SK-N-SH treated with all-trans-retinoic acid at 6 μM for 48 hours (cell line): ENCODE data around the gene DOCK9.

Experiments used
- ATAC-seq: fragments of 200-7000 bp; cut with Tn5 transposase; 3 replicates; pipeline ENCODE4 v1.9.1; 2020; ENCODE audit warnings: mild to moderate bottlenecking, moderate library complexity
- ARNTL ChIP-seq: fragments of 450-650 bp; formaldehyde crosslinking; IDR thresholded peaks from 2 replicates; pipeline ENCODE4 v1.5.0; 2020; ENCODE audit warnings: low read depth, mild to moderate bottlenecking, moderate library complexity, borderline replicate concordance
- CREB5 ChIP-seq: fragments of 250-450 bp; sonication (Bioruptor Pico); IDR thresholded peaks from 2 replicates; pipeline ENCODE4 v1.5.1; 2020; ENCODE audit warnings: low read depth, mild to moderate bottlenecking, moderate library complexity
- CSDC2 ChIP-seq: fragments of 250-450 bp; sonication (Bioruptor Pico); IDR thresholded peaks from 2 replicates; pipeline ENCODE4 v1.5.0; 2020; ENCODE audit warnings: mild to moderate bottlenecking, moderate library complexity
- CSRNP3 ChIP-seq: fragments of 250-450 bp; sonication (Bioruptor Pico); IDR thresholded peaks from 2 replicates; pipeline ENCODE4 v1.5.1; 2021; ENCODE audit warnings: mild to moderate bottlenecking, moderate library complexity
- ESRRG ChIP-seq: fragments of 250-450 bp; sonication (Bioruptor Pico); IDR thresholded peaks from 2 replicates; pipeline ENCODE4 v1.6.1; 2021; ENCODE audit warnings: mild to moderate bottlenecking
- GLIS3 ChIP-seq: fragments of 250-450 bp; sonication (Bioruptor Pico); IDR thresholded peaks from 2 replicates; pipeline ENCODE4 v1.5.0; 2020; ENCODE audit warnings: mild to moderate bottlenecking, moderate library complexity
- OSR1 ChIP-seq: fragments of 250-450 bp; sonication (Bioruptor Pico); IDR thresholded peaks from 2 replicates; pipeline ENCODE4 v1.8.0; 2022; ENCODE audit warnings: moderate library complexity, mild to moderate bottlenecking, inconsistent platforms
- PATZ1 ChIP-seq: fragments of 250-450 bp; sonication (Bioruptor Pico); IDR thresholded peaks from 2 replicates; pipeline ENCODE4 v1.8.0; 2020; ENCODE audit warnings: mild to moderate bottlenecking, moderate library complexity, borderline replicate concordance
- POU6F1 ChIP-seq: fragments of 250-450 bp; sonication (Bioruptor Pico); IDR thresholded peaks from 2 replicates; pipeline ENCODE4 v1.8.0; 2021; ENCODE audit warnings: low read depth, mild to moderate bottlenecking, moderate library complexity, borderline replicate concordance
- PPARA ChIP-seq: fragments of 250-450 bp; sonication (Bioruptor Pico); IDR thresholded peaks from 2 replicates; pipeline ENCODE4 v1.5.0; 2020; ENCODE audit warnings: mild to moderate bottlenecking, borderline replicate concordance
- RARB ChIP-seq: fragments of 250-450 bp; sonication (Bioruptor Pico); IDR thresholded peaks from 2 replicates; pipeline ENCODE4 v1.8.0; 2021; ENCODE audit warnings: mild to moderate bottlenecking, moderate library complexity
- SNAI2 ChIP-seq: fragments of 250-450 bp; sonication (Bioruptor Pico); IDR thresholded peaks from 2 replicates; pipeline ENCODE4 v1.5.0; 2020; ENCODE audit warnings: mild to moderate bottlenecking, moderate library complexity
- TCF4 ChIP-seq: fragments of 250-450 bp; sonication (Bioruptor Pico); IDR thresholded peaks from 2 replicates; pipeline ENCODE4 v1.8.0; 2021; ENCODE audit warnings: mild to moderate bottlenecking, moderate library complexity, borderline replicate concordance
- TOX ChIP-seq: fragments of 250-450 bp; sonication (Bioruptor Pico); IDR thresholded peaks from 2 replicates; pipeline ENCODE4 v1.8.0; 2021; ENCODE audit warnings: mild to moderate bottlenecking, moderate library complexity, borderline replicate concordance
- ZFP3 ChIP-seq: fragments of 250-450 bp; sonication (Bioruptor Pico); IDR thresholded peaks from 2 replicates; pipeline ENCODE4 v1.5.0; 2020; ENCODE audit warnings: mild to moderate bottlenecking, moderate library complexity
- ZFP30 ChIP-seq: fragments of 450-650 bp; formaldehyde crosslinking; IDR thresholded peaks from 2 replicates; pipeline ENCODE4 v1.5.0; 2022; ENCODE audit warnings: mild to moderate bottlenecking, moderate library complexity
- ZNF565 ChIP-seq: fragments of 450-650 bp; formaldehyde crosslinking; conservative IDR thresholded peaks from 2 replicates; pipeline ENCODE4 v1.5.0; 2020; ENCODE audit warnings: low read depth, mild to moderate bottlenecking, moderate library complexity
- ZNF70 ChIP-seq: fragments of 450-650 bp; formaldehyde crosslinking; IDR thresholded peaks from 2 replicates; pipeline ENCODE4 v1.5.0; 2020; ENCODE audit warnings: mild to moderate bottlenecking, moderate library complexity
- ZNF8 ChIP-seq: fragments of 450-650 bp; formaldehyde crosslinking; IDR thresholded peaks from 2 replicates; pipeline ENCODE4 v1.5.0; 2020; ENCODE audit warnings: mild to moderate bottlenecking, moderate library complexity
- TF ChIP-seq, protein P1 (sequence below): fragments of 250-450 bp; sonication (Bioruptor Pico); IDR thresholded peaks from 2 replicates; pipeline ENCODE4 v1.5.0; 2020; ENCODE audit warnings: mild to moderate bottlenecking, moderate library complexity

The DOCK9 gene

DNA sequence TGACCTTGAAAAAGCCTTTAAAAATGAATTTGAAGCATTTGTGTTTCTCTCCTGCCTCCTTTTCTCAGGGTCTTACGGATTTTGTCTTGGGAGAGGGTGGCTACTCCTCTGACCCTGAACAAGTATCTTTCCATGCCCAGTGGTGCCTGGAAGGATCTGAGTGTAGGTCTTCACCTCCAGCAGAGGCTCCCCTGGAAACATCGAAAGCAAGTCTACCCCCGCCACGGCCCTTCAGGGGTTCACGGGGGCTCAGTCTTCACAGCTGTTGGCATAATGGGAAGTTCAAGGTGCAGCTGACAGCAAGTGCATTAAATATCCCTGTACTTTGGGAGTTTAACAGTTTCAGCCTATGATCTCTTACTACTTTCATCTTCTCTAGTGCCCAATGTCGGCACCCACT, 182.6 kb downstream of the DOCK9 start:
- no peak for TF ChIP-seq ZNF565 (CRISPR knock-in tag)
- TF ChIP-seq SNAI2 (CRISPR knock-in tag) = no peak
- no peak for ATAC-seq

DNA sequence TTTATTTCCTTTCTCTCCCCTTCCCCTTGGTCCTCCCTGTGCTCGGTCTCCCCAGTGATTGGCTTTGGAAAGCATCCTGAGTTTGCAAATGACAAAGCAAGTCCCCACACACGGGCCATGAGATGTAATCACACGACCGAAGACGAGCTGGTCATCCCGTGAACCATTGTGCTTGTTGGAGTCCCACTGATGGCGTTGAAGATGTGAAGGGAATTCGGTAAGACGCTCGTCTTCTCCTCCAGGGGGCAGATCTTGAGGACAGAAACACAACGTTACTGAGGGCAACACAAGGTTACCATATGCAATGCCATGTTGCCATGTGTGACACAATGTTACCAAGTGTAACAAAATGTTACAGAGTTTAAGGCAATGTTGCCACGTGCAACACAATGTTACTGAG, 183.4 kb downstream of the DOCK9 start:
- no peak for ATAC-seq

GRCh38 chr13:98792785-98793495, 184.9 kb downstream of the DOCK9 start:
- no peak for TF ChIP-seq ARNTL
- no peak for TF ChIP-seq PPARA (CRISPR knock-in tag)
- TF ChIP-seq RARB = no peak
- no peak for TF ChIP-seq ZNF565 (CRISPR knock-in tag)
- no peak for TF ChIP-seq OSR1 (CRISPR knock-in tag)
- TF ChIP-seq ESRRG (CRISPR knock-in tag) = no peak
- no peak for TF ChIP-seq ZFP3
- no peak for TF ChIP-seq CREB5 (CRISPR knock-in tag)
- no peak for TF ChIP-seq ZNF70 (CRISPR knock-in tag)
- no peak for ATAC-seq

More for the DNA sequence above, 183.4 kb downstream of the DOCK9 start:
- no peak for TF ChIP-seq CSDC2 (CRISPR knock-in tag)
- TF ChIP-seq ZNF8 (CRISPR knock-in tag) = no peak
- TF ChIP-seq CREB5 (CRISPR knock-in tag) = no peak
- no peak for TF ChIP-seq PPARA (CRISPR knock-in tag)
- TF ChIP-seq TOX = no peak
- no peak for TF ChIP-seq CSRNP3
- TF ChIP-seq ZFP3 = no peak
- no peak for TF ChIP-seq GLIS3 (CRISPR knock-in tag)
- no peak for TF ChIP-seq ZNF70 (CRISPR knock-in tag)
- no peak for TF ChIP-seq POU6F1

DNA sequence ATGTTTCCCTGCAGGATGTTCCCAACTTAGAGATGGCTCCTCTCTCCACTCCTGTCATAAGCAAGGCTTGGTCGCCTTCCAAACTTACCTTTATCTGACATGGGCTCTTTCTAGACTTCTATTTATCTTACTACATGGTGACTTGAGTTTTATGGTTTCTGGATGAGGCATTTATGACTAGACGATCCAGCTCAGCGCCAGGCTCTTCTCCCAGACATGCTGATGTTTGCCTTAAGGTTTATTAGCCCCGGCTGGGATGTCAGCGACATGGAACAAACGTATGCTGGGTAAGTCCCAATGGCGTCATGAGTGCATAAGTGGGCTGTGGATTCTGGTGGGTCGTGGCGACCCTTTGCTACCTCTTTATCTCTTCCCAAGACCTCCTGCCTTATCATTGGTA, 185.5 kb downstream of the DOCK9 start:
- no peak for ATAC-seq
- no peak for TF ChIP-seq ZFP30
- no peak for TF ChIP-seq ESRRG (CRISPR knock-in tag)
- no peak for TF ChIP-seq ARNTL
- no peak for TF ChIP-seq SNAI2 (CRISPR knock-in tag)
- no peak for TF ChIP-seq ZFP3
- TF ChIP-seq, protein P1, sequence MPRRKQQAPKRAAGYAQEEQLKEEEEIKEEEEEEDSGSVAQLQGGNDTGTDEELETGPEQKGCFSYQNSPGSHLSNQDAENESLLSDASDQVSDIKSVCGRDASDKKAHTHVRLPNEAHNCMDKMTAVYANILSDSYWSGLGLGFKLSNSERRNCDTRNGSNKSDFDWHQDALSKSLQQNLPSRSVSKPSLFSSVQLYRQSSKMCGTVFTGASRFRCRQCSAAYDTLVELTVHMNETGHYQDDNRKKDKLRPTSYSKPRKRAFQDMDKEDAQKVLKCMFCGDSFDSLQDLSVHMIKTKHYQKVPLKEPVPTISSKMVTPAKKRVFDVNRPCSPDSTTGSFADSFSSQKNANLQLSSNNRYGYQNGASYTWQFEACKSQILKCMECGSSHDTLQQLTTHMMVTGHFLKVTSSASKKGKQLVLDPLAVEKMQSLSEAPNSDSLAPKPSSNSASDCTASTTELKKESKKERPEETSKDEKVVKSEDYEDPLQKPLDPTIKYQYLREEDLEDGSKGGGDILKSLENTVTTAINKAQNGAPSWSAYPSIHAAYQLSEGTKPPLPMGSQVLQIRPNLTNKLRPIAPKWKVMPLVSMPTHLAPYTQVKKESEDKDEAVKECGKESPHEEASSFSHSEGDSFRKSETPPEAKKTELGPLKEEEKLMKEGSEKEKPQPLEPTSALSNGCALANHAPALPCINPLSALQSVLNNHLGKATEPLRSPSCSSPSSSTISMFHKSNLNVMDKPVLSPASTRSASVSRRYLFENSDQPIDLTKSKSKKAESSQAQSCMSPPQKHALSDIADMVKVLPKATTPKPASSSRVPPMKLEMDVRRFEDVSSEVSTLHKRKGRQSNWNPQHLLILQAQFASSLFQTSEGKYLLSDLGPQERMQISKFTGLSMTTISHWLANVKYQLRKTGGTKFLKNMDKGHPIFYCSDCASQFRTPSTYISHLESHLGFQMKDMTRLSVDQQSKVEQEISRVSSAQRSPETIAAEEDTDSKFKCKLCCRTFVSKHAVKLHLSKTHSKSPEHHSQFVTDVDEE (CRISPR knock-in tag) = no peak
- no peak for TF ChIP-seq CSRNP3
- TF ChIP-seq CSDC2 (CRISPR knock-in tag) = no peak
- no peak for TF ChIP-seq POU6F1
- TF ChIP-seq ZNF70 (CRISPR knock-in tag) = no peak
- TF ChIP-seq PATZ1 (CRISPR knock-in tag) = no peak
- TF ChIP-seq GLIS3 (CRISPR knock-in tag) = no peak
- no peak for TF ChIP-seq TOX
- TF ChIP-seq TCF4 (CRISPR knock-in tag) = no peak
- TF ChIP-seq PPARA (CRISPR knock-in tag) = no peak
